Stomach (tissue), 19 donors: ENCODE data around the gene FBXO45. TPM values are rescaled to one million over a fixed set of nuclear protein-coding genes. Genes with fewer than 3 reads are reported as not detected.
"Not testable (repeated sequence)": the region's sequence is repeated elsewhere in the genome, so short reads cannot be mapped to it uniquely, and the experiment has no call there.

Experiments used
- DNase-seq, 2 donors: peaks; one replicate each; pipeline versions ENCODE4 v3.0.0 to v3.0.0-alpha.2; 2013 to 2019
- H3K27ac ChIP-seq, 5 donors: fragments of 200-600 bp in 4 of 5; sonication (generic) in 4 of 5; one replicate each; pipeline ENCODE4 v1.5.1; 2013 to 2019; ENCODE audit warnings: mild to moderate bottlenecking in 1 of 5, moderate library complexity in 1 of 5
- H3K27me3 ChIP-seq, 3 donors: fragments of 200-600 bp; sonication (generic); one replicate each; pipeline ENCODE4 v1.5.1; 2017 to 2019; ENCODE audit warnings: mixed run types in 1 of 3
- H3K36me3 ChIP-seq, 4 donors: fragments of 200-600 bp; sonication (generic); 1 replicate in 3 of 4; 2 replicates in 1 of 4; pipeline ENCODE4 v1.5.1; 2016 to 2019
- H3K4me1 ChIP-seq, 4 donors: fragments of 200-600 bp; sonication (generic); one replicate each; pipeline ENCODE4 v1.5.1; 2016 to 2019
- H3K4me3 ChIP-seq, 4 donors: fragments of 200-600 bp; sonication (generic) in 3 of 4; one replicate each; pipeline ENCODE4 v1.5.1; 2016 to 2019; ENCODE audit warnings: mild to moderate bottlenecking in 1 of 4
- H3K9me3 ChIP-seq, 4 donors: fragments of 200-600 bp; sonication (generic); one replicate each; pipeline ENCODE4 v1.5.1; 2016 to 2019
- EP300 ChIP-seq: sonication (generic); formaldehyde crosslinking; IDR thresholded peaks from one replicate; pipeline ENCODE4 v1.6.1; 2017; ENCODE audit warnings: antibody characterized with exemption
- POLR2A ChIP-seq, 4 donors: fragments of 450-650 bp; IDR thresholded peaks; one replicate each; pipeline ENCODE4 v1.6.1; 2016; ENCODE audit warnings: antibody characterized with exemption in 4 of 4, control low read depth in 2 of 4, mild to moderate bottlenecking in 1 of 4, moderate library complexity in 1 of 4
- POLR2AphosphoS5 ChIP-seq, 3 donors: sonication (generic); formaldehyde crosslinking; IDR thresholded peaks; one replicate each; pipeline ENCODE4 v1.6.1; 2016; ENCODE audit warnings: antibody characterized with exemption in 3 of 3
- WGBS, 5 donors: extraction: QIAGEN DNeasy Blood & Tissue Kit in 3 of 5; methylation state at CpG; one replicate each; pipeline versions ENCODE4 v1.1.5 to v1.1.7; 2013 to 2018; 5-methylcytosine and 5-hydroxymethylcytosine counted together
- intact Hi-C: fragments of 100-400 bp; cut with DNase I; formaldehyde crosslinking; loops from one replicate; pipeline ENCODE4 v1.15.1; 2023; ENCODE audit warnings: low total_unique reads
- long read RNA-seq, 10 donors: transcript quantifications; one replicate each; lab custom pipeline, GENCODE V29; 2026
- polyA plus RNA-seq, 3 donors: library from polyadenylated mRNA; stranded (reverse); fragments of 200-250 nt; gene quantifications; one replicate each; pipeline ENCODE4 v1.2.3, GENCODE V29; 2013
- total RNA-seq, 5 donors: library from RNA; depleted of rRNA; stranded (reverse); fragments of >200 nt; gene quantifications; one replicate each; pipeline versions ENCODE4 v1.1.0 to v1.2.3, GENCODE V29; 2014 to 2016
- TF ChIP-seq, protein P1 (sequence below), 7 experiments: fragments of 450-650 bp in 4 of 7; fragments of 200-600 bp in 3 of 7; sonication (generic) in 3 of 7; IDR thresholded peaks; one replicate each; pipeline ENCODE4 v1.5.1; 2016 to 2019; ENCODE audit warnings: antibody characterized with exemption in 7 of 7, control low read depth in 2 of 7, mild to moderate bottlenecking in 1 of 7
- donor health status: healthy with polysubstance abuse.
- donor health status: Bipolar disorder and iron deficiency.
- donor health status: healthy.

The FBXO45 gene, protein sequence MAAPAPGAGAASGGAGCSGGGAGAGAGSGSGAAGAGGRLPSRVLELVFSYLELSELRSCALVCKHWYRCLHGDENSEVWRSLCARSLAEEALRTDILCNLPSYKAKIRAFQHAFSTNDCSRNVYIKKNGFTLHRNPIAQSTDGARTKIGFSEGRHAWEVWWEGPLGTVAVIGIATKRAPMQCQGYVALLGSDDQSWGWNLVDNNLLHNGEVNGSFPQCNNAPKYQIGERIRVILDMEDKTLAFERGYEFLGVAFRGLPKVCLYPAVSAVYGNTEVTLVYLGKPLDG
- total RNA-seq (10 to 100 TPM in 2 of 5 donors, 1 to 10 TPM in 3; 1.2 to 12.1 (median 5.7) TPM), polyA plus RNA-seq (1 to 10 TPM; 3.1 to 4.6 (median 3.7) TPM)
- long read RNA-seq, donor 1, full-length matches to known transcripts: 3 of 3 reads
- long read RNA-seq, donor 1, partial matches to known transcripts: 0 of 3 reads
- long read RNA-seq, donor 1, other reads (novel, unspliced or antisense): 0 of 3 reads
- long read RNA-seq, donor 2, full-length matches to known transcripts: 3 of 3 reads
- long read RNA-seq, donor 2, partial matches to known transcripts: 0 of 3 reads
- long read RNA-seq, donor 2, other reads (novel, unspliced or antisense): 0 of 3 reads
- long read RNA-seq, donor 3, full-length matches to known transcripts: 1 of 1 reads
- long read RNA-seq, donor 3, partial matches to known transcripts: 0 of 1 reads
- long read RNA-seq, donor 3, other reads (novel, unspliced or antisense): 0 of 1 reads
- long read RNA-seq, donor 4: 0 reads
- long read RNA-seq, donor 5, full-length matches to known transcripts: 8 of 8 reads
- long read RNA-seq, donor 5, partial matches to known transcripts: 0 of 8 reads
- long read RNA-seq, donor 5, other reads (novel, unspliced or antisense): 0 of 8 reads
- long read RNA-seq, donor 6: 0 reads
- long read RNA-seq, donor 7, full-length matches to known transcripts: 7 of 7 reads
- long read RNA-seq, donor 7, partial matches to known transcripts: 0 of 7 reads
- long read RNA-seq, donor 7, other reads (novel, unspliced or antisense): 0 of 7 reads
- long read RNA-seq, donor 8, full-length matches to known transcripts: 4 of 4 reads
- long read RNA-seq, donor 8, partial matches to known transcripts: 0 of 4 reads
- long read RNA-seq, donor 8, other reads (novel, unspliced or antisense): 0 of 4 reads
- long read RNA-seq, donor 9, full-length matches to known transcripts: 3 of 3 reads
- long read RNA-seq, donor 9, partial matches to known transcripts: 0 of 3 reads
- long read RNA-seq, donor 9, other reads (novel, unspliced or antisense): 0 of 3 reads
- long read RNA-seq, donor 10, full-length matches to known transcripts: 1 of 1 reads
- long read RNA-seq, donor 10, partial matches to known transcripts: 0 of 1 reads
- long read RNA-seq, donor 10, other reads (novel, unspliced or antisense): 0 of 1 reads

DNA sequence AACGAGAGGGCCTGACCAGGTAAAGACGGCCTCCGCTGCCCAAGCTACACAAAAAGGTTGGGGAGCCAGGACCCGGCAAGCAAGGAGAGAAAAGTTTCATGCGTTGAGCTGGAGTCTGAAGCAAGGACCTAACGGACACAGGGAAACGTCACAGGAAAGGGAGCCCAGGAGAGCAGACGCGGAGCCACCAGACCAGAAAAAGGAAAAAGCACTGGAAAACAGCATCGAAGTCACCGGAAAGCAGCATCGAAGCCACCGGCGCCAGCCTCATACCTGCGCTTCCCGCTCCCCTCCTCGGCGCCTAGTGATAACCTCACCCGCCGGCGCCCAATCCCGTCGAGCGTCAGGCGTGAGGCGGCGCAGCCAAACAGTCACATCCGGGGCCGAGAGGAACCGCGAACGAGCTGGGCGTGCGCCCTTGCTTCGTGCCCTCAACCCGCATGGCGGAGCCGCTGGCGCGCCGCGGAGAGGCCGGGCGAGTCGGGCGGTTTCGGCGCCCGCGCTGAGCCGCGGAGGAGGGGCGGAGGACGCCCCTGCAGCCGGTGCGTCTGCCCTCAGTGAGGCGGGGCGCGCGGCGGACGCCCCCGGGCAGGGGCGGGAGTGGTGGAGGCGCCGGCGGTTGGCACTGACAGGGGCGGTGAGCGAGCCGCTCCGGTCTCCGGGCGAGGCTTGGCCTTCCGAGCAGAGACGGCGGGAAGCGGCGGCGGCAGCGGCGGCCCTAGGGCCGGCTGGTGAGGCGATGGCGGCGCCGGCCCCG, at the start of gene FBXO45, which contains the start of gene WDR53:
Gene FBXO45 (plus strand): TSS at position 415 of the 757 bp plus-strand sequence. CDS start 325 bp downstream, at position 740.
Gene WDR53 (minus strand): TSS at position 309 of the 757 bp plus-strand sequence. CDS start 7,079 bp downstream, outside the sequence.
- no peaks in the 10 kb centered on the region for H3K27me3 ChIP-seq
- no peak for TF ChIP-seq EP300
- peak; percentile 93 to 99 (median 96) for TF ChIP-seq POLR2AphosphoS5 (IDR thresholded peaks at IDR 0.05)
- TF ChIP-seq POLR2A (IDR thresholded peaks at IDR 0.05): peak in 2 of 4 donors; percentile 47 to 59

DNA sequence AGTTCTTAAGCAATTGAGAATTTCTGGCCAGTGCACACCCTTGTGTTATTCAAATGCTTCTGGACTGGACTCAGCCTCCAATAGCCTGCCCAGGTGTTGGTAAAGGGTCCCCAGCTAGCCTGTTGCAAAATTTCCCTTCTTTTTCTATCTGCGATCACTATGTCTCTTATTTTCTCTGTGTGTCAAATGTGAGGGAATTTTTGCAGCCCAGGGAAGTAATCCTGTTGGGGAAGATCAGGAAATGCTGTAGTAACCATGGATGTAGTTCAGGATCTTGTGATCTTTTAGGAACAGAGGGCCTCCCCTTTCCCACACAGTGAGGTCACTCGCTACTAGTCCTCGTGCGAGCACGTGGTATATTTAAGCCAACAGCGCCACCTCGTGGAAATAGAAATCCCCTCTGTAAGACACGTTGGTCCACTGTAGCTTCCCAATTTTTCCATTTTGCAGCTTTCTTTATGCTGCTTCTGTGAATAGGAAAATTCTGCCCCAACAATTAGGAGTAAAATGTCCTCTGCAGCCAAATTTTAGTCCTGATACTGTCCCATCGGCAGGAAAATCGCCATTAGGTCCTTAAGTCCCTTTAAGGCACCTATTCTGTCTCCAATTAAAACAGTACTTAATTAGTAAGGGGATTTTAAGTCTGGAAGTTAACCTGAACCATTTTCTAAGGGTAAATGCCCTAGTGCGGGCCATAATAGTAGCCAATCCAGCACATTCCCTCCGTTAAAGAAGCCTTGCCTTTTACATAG, 49.3 kb upstream of the FBXO45 start:
- intact Hi-C loops: loop anchor here (10.0 kb wide), 1 partner anchor 264 kb away; no protein-coding TSS in a partner anchor

More for the DNA sequence above, at the start of gene FBXO45, which contains the start of gene WDR53:
- H3K36me3 ChIP-seq: peaks cover 3 to 17% (median 9%) of the 10 kb centered on the region in 4 donors
- intact Hi-C loops: no loop called here
- DNase-seq: peak; percentile 96 to 99
- H3K4me1 ChIP-seq: peaks cover 28 to 62% (median 46%) of the 10 kb centered on the region in 4 donors
- H3K27ac ChIP-seq: peak within 1 kb of the TSS; percentile 84 to 91 (median 90)
- H3K4me3 ChIP-seq: peak within 1 kb of the TSS; percentile 74 to 84 (median 78)
- WGBS, 5 donors: 0 to 2% (median 0%) methylated on average over 31 to 87 of the region's 87 CpGs
- H3K9me3 ChIP-seq: no peaks in the 10 kb centered on the region

DNA sequence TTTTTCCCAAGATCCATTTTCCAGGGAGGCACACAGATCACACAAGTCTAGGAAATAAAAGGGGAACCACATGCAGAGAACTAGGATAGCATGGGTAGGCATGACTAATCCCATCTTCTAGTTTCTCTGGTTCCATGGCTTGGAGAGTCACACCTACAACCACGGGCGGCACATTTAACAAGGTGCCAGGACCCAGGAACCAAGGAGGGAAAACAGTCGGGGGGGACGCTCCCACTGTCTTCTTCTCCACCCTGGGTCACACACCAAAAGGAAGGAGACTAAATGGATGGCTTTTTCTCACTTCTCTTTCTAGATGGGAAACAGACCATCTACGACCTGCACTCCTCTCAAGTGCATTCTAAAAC, 48.8 kb upstream of the FBXO45 start:
- DNase-seq: peak in 1 of 2 donors; percentile 20
- Histone ChIP-seq H3K27me3 (no peaks in the 10 kb centered on the region), H3K36me3 (no peaks in the 10 kb centered on the region), H3K27ac (no peak overlapping the region), H3K4me1 (no peaks in the 10 kb centered on the region), H3K9me3 (peaks cover 14 to 62% (median 45%) of the 10 kb centered on the region in 4 donors), H3K4me3 (no peak overlapping the region)
- intact Hi-C loops: loop anchor here (10.0 kb wide), 1 partner anchor 265 kb away; no protein-coding TSS in a partner anchor
- no peak for TF ChIP-seq POLR2A (IDR thresholded peaks at IDR 0.05)
- no peak for TF ChIP-seq POLR2AphosphoS5 (IDR thresholded peaks at IDR 0.05)
- TF ChIP-seq, protein P1, sequence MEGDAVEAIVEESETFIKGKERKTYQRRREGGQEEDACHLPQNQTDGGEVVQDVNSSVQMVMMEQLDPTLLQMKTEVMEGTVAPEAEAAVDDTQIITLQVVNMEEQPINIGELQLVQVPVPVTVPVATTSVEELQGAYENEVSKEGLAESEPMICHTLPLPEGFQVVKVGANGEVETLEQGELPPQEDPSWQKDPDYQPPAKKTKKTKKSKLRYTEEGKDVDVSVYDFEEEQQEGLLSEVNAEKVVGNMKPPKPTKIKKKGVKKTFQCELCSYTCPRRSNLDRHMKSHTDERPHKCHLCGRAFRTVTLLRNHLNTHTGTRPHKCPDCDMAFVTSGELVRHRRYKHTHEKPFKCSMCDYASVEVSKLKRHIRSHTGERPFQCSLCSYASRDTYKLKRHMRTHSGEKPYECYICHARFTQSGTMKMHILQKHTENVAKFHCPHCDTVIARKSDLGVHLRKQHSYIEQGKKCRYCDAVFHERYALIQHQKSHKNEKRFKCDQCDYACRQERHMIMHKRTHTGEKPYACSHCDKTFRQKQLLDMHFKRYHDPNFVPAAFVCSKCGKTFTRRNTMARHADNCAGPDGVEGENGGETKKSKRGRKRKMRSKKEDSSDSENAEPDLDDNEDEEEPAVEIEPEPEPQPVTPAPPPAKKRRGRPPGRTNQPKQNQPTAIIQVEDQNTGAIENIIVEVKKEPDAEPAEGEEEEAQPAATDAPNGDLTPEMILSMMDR (IDR thresholded peaks at IDR 0.05): no peak
- no peak for TF ChIP-seq EP300
- 78 to 83% (median 79%) methylated on average over 5 of the region's 5 CpGs for WGBS, 5 donors

More for the DNA sequence above, 49.3 kb upstream of the FBXO45 start:
- no peaks in the 10 kb centered on the region for H3K36me3 ChIP-seq
- 38 to 57% (median 46%) methylated on average over 12 of the region's 12 CpGs for WGBS, 5 donors
- H3K4me1 ChIP-seq: no peaks in the 10 kb centered on the region
- H3K27ac ChIP-seq: no peak overlapping the region
- DNase-seq: peak; percentile 40 to 67
- peaks cover 14 to 62% (median 45%) of the 10 kb centered on the region in 4 donors for H3K9me3 ChIP-seq
- no peak for TF ChIP-seq POLR2A (IDR thresholded peaks at IDR 0.05)
- no peak for TF ChIP-seq POLR2AphosphoS5 (IDR thresholded peaks at IDR 0.05)
- no peak for TF ChIP-seq EP300
- TF ChIP-seq, protein P1 (IDR thresholded peaks at IDR 0.05): peak in 3 of 7 experiments; percentile 21 to 47 (median 40)
- H3K27me3 ChIP-seq: no peaks in the 10 kb centered on the region
- no peak overlapping the region for H3K4me3 ChIP-seq

DNA sequence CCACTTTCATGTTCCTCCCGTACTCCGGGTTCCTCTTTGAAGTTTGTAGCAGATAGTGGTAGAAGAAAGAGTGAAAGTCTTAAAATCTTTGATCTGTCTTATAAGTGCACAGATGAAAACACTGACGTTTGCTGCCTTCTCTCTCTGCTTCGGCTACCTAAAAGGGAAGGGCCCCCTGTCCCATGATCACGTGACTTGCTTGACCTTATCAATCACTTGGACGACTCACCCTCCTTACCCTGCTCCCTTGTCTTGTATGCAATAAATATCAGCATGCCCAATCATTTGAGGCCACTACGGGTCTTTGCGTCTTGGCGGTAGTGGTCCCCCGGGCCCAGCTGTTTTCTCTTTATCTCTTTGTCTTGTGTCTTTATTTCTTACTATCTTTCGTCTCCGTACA, 47.2 kb upstream of the FBXO45 start:
- H3K36me3 ChIP-seq, DNase-seq, H3K27ac ChIP-seq, H3K4me1 ChIP-seq, intact Hi-C loops, H3K4me3 ChIP-seq, H3K27me3 ChIP-seq: not testable (repeated sequence)
- WGBS, 5 donors: 80 to 90% (median 89%) methylated on average over 12 of the region's 12 CpGs
- peaks cover 14 to 62% (median 45%) of the 10 kb centered on the region in 4 donors for H3K9me3 ChIP-seq
